GM18520 (cell line): ENCODE data around the gene GKAP1.
A peak's percentile ranks its signal among the peaks of the same experiment; 100 is the strongest.
"Not testable (repeated sequence)": the region's sequence is repeated elsewhere in the genome, so short reads cannot be mapped to it uniquely, and the experiment has no call there.

Experiments used
- ATAC-seq: cut with Tn5 transposase; IDR thresholded peaks from one replicate; pipeline ENCODE4 v1.9.1; 2021; ENCODE audit not compliant: unreplicated experiment

The GKAP1 gene

GRCh38 chr9:83733739-83734138, 83.8 kb downstream of the GKAP1 start:
- ATAC-seq = no peak

GRCh38 chr9:83728591-83729368, 88.8 kb downstream of the GKAP1 start:
- ATAC-seq = not testable (repeated sequence)

- ATAC-seq = no peak
Observed at GRCh38 chr9:83724436-83724835, 93.1 kb downstream of the GKAP1 start.

GRCh38 chr9:83722726-83723495, 94.7 kb downstream of the GKAP1 start:
- ATAC-seq = no peak

GRCh38 chr9:83721509-83721908, 96.1 kb downstream of the GKAP1 start:
- no peak for ATAC-seq

- no peak for ATAC-seq
Observed at GRCh38 chr9:83715794-83716193, 101.8 kb downstream of the GKAP1 start.

- no peak for ATAC-seq
Observed at GRCh38 chr9:83715221-83715620, 102.3 kb downstream of the GKAP1 start.

- no peak for ATAC-seq
Observed at GRCh38 chr9:83714329-83714728, 103.2 kb downstream of the GKAP1 start.

GRCh38 chr9:83708515-83709158, 108.9 kb downstream of the GKAP1 start:
- peak; percentile 32 for ATAC-seq

GRCh38 chr9:83707768-83708514, 109.6 kb downstream of the GKAP1 start, which contains the start of gene UBQLN1:
UBQLN1 (minus strand) TSS chr9:83707958; CDS start chr9:83707679, 279 bp downstream.
- ATAC-seq = peak; percentile 57

- peak; percentile 26 for ATAC-seq
Observed at GRCh38 chr9:83707518-83707767, 110.1 kb downstream of the GKAP1 start.

- ATAC-seq = peak; percentile 0
Observed at GRCh38 chr9:83706676-83707517, 110.7 kb downstream of the GKAP1 start.

GRCh38 chr9:83705219-83705651, 112.3 kb downstream of the GKAP1 start:
- ATAC-seq = not testable (repeated sequence)

GRCh38 chr9:83701769-83702168, 115.8 kb downstream of the GKAP1 start:
- no peak for ATAC-seq

- ATAC-seq = no peak
Observed at GRCh38 chr9:83701286-83701685, 116.3 kb downstream of the GKAP1 start.

- ATAC-seq = no peak
Observed at GRCh38 chr9:83699615-83700014, 118.0 kb downstream of the GKAP1 start.

- ATAC-seq = no peak
Observed at GRCh38 chr9:83698976-83699585, 118.5 kb downstream of the GKAP1 start.

- ATAC-seq = no peak
Observed at GRCh38 chr9:83691492-83691891, 126.1 kb downstream of the GKAP1 start.
